Body of pancreas (tissue), 4 donors: ENCODE measurements around the gene KXD1. TPM values are rescaled to one million over a fixed set of nuclear protein-coding genes. Genes with fewer than 3 reads are reported as not detected.
A peak's percentile ranks its signal among the peaks of the same experiment; 100 is the strongest.

Experiments
- ATAC-seq: fragments of 150-250 bp; one replicate; pipeline ENCODE4 v1.9.1; 2016
- DNase-seq, 4 donors: peaks; one replicate each; pipeline ENCODE4 v3.0.0-alpha.2; 2019
- H3K27ac ChIP-seq, 4 donors: fragments of 200-600 bp; sonication (generic); 1 replicate in 3 of 4; 2 replicates in 1 of 4; pipeline versions ENCODE4 v1.5.1 to v1.6.1; 2016 to 2019; ENCODE audit warnings: mild to moderate bottlenecking in 1 of 4, mixed read lengths in 1 of 4, moderate library complexity in 1 of 4
- H3K27me3 ChIP-seq, 2 donors: fragments of 200-600 bp; sonication (generic); one replicate each; pipeline ENCODE4 v1.6.0; 2016; ENCODE audit warnings: mild to moderate bottlenecking in 1 of 2
- H3K36me3 ChIP-seq, 2 donors: fragments of 200-600 bp; sonication (generic); replicated peaks in 1 of 2; 2 replicates each; pipeline ENCODE4 v1.5.1; 2016; ENCODE audit warnings: low read depth in 2 of 2; ENCODE audit not compliant: insufficient read depth in 1 of 2
- H3K4me1 ChIP-seq: fragments of 200-600 bp; sonication (generic); one replicate; pipeline ENCODE4 v1.6.0; 2016
- H3K4me3 ChIP-seq, 2 donors: fragments of 200-600 bp; sonication (generic); 1 replicate in 1 of 2; 2 replicates in 1 of 2; pipeline ENCODE4 v1.5.1; 2016 to 2019
- H3K9me3 ChIP-seq, 3 donors: fragments of 200-600 bp; sonication (generic); 1 replicate in 2 of 3; 2 replicates in 1 of 3; pipeline ENCODE4 v1.5.1; 2016
- POLR2A ChIP-seq, 3 donors: fragments of 450-650 bp; IDR thresholded peaks; one replicate each; pipeline ENCODE4 v1.6.1; 2016; ENCODE audit warnings: antibody characterized with exemption in 3 of 3, mild to moderate bottlenecking in 2 of 3
- WGBS, 2 donors: methylation state at CpG; one replicate each; pipeline ENCODE4 v1.1.5; 2017; 5-methylcytosine and 5-hydroxymethylcytosine counted together
- intact Hi-C: fragments of 100-400 bp; cut with DNase I; formaldehyde crosslinking; loops from one replicate; pipeline ENCODE4 v1.15.1; 2023
- total RNA-seq, 2 donors: library from RNA; depleted of rRNA; stranded (reverse); fragments of >200 nt; gene quantifications; one replicate each; pipeline ENCODE4 v1.1.0, GENCODE V29; 2016
- TF ChIP-seq, protein P1 (sequence below), 7 experiments: fragments of 450-650 bp in 4 of 7; fragments of 200-600 bp in 3 of 7; sonication (generic) in 3 of 7; IDR thresholded peaks; one replicate each; pipeline ENCODE4 v1.5.1; 2016 to 2019; ENCODE audit warnings: antibody characterized with exemption in 7 of 7

The KXD1 gene
- total RNA-seq, 2 donors from 2014 or later = 62.6 to 71.1 TPM

DNA sequence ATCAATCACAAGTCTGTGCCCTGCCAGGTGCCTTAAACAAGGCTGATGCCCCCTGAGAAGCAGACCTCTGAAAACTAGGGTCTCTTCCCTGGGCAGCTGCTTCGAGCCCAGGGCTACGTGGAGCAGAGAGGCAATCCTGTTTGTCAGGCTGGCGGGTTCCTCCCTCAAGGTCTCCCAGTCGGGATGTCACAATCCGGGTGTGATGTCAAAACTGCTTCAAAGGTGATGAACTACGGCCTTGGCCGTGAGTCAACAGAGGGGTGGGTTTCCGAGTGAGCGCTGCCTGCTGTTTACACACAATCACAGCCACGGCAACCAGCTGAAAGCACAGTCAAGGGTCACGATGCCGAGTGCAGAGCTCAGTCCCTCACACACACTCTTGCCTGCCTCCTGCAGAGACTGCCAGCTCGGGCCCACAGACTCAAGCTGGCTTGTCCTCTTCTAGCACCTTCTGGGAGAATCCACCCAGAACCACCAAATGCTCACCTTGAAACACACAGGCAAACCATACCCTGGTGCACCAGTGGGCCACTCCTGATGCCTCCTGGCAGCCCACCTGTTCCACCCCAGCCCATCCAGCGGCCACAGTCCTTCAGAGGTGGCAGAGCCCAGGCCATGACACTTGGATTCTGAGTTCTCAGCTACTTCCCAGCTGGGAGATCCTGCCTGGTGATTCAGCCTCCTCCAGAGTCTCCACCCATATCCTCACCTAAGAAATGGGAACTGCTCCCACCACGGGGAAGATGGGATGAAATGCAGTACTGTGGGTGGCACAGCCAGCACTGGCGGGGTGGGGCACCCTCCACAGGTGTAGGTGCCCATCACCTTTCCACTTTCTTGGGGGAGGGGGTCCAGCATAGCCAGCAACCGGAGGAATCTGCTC is 42.6 kb upstream of the KXD1 start:
- TF ChIP-seq POLR2A (IDR thresholded peaks at IDR 0.05) = no peak
- TF ChIP-seq, protein P1, sequence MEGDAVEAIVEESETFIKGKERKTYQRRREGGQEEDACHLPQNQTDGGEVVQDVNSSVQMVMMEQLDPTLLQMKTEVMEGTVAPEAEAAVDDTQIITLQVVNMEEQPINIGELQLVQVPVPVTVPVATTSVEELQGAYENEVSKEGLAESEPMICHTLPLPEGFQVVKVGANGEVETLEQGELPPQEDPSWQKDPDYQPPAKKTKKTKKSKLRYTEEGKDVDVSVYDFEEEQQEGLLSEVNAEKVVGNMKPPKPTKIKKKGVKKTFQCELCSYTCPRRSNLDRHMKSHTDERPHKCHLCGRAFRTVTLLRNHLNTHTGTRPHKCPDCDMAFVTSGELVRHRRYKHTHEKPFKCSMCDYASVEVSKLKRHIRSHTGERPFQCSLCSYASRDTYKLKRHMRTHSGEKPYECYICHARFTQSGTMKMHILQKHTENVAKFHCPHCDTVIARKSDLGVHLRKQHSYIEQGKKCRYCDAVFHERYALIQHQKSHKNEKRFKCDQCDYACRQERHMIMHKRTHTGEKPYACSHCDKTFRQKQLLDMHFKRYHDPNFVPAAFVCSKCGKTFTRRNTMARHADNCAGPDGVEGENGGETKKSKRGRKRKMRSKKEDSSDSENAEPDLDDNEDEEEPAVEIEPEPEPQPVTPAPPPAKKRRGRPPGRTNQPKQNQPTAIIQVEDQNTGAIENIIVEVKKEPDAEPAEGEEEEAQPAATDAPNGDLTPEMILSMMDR (IDR thresholded peaks at IDR 0.05) = no peak
- 24 to 47% methylated on average over 4 to 17 of the region's 17 CpGs for WGBS, 2 donors
- H3K4me3 ChIP-seq = no peak overlapping the region
- intact Hi-C loops = no loop called here
- H3K9me3 ChIP-seq = no peaks in the 10 kb centered on the region
- ATAC-seq = peak; percentile 64
- peak; percentile 58 to 80 (median 68) for DNase-seq
- H3K27ac ChIP-seq = peak overlapping the region; percentile 36 to 63 (median 49)
- no peaks in the 10 kb centered on the region for H3K36me3 ChIP-seq
- H3K4me1 ChIP-seq = peaks cover 48% of the 10 kb centered on the region
- H3K27me3 ChIP-seq = no peaks in the 10 kb centered on the region

DNA sequence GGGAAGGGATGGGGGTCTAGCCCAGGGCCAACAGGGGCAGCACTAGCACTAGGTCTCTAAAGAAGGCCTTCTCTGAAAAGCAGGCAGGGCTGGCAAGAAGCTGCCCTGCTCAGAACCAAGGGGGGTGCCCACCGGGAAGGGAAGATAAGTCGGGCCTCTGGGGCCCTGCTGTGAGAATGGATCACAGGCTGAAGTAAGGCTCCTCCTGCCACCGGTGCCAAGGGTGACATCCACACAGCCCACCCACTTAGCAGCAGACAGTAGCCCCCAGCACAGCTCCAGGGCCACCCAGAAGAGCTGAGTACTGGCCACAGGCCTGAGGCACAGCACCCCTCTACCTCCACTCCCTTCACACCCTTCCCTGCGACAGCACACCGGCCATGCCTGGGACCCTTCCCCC is 41.7 kb upstream of the KXD1 start:
- Histone ChIP-seq H3K27ac (peak overlapping the region in 1 of 4 donors; percentile 60), H3K4me1 (peaks cover 49% of the 10 kb centered on the region), H3K27me3 (no peaks in the 10 kb centered on the region), H3K36me3 (no peaks in the 10 kb centered on the region), H3K4me3 (no peak overlapping the region), H3K9me3 (no peaks in the 10 kb centered on the region)
- ATAC-seq (no peak), DNase-seq (no peak)
- WGBS, 2 donors = 80 to 85% methylated on average over 2 to 5 of the region's 5 CpGs
- TF ChIP-seq POLR2A (IDR thresholded peaks at IDR 0.05) = no peak
- TF ChIP-seq, protein P1 (IDR thresholded peaks at IDR 0.05) = no peak
- intact Hi-C loops = no loop called here

DNA sequence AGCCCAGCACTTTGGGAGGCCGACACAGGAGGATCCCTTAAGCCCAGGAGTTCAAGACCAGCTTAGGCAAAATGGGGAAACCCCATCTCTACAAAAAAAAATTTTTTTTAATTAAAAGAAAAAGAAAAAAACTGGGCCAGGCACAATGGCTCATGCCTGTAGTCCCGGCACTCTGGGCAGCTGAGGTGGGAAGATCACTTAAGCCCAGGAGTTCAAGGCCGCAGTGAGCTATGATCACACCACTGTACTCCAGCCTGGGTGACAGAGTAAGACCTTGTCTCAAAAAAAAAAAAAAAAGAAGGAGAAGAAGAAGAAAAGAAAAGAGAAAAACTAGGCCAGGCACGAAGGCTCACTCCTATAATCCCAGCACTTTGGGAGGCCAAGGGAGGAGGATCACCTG is 40.1 kb upstream of the KXD1 start:
- WGBS, 2 donors = 86 to 87% methylated on average over 4 of the region's 4 CpGs
- ATAC-seq = no peak
- TF ChIP-seq POLR2A (IDR thresholded peaks at IDR 0.05) = no peak
- TF ChIP-seq, protein P1 (IDR thresholded peaks at IDR 0.05) = no peak
- intact Hi-C loops = no loop called here
- H3K27ac ChIP-seq = no peak overlapping the region
- no peak for DNase-seq
- H3K27me3 ChIP-seq = no peaks in the 10 kb centered on the region
- peaks cover 51% of the 10 kb centered on the region for H3K4me1 ChIP-seq
- H3K36me3 ChIP-seq = no peaks in the 10 kb centered on the region
- H3K4me3 ChIP-seq = no peak overlapping the region
- H3K9me3 ChIP-seq = no peaks in the 10 kb centered on the region

DNA sequence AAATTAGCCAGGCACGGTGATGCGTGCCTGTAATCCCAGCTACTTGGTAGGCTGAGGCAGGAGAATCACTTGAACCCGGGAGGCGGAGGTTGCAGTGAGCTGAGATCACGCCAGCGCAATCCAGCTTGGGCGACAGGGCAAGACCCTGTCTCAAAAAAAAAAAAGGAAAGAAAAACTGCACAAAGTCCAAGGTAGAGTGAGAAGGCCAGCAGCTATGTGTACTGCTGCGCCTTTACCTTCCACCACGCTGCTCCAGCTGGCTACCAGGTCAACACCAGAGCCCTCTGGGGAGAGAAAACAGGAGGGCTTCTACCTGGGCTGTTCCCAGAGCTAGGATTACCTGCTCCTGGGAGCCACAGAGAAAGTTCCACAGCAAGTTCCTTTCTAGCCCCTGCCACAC is 39.0 kb upstream of the KXD1 start:
- WGBS, 2 donors = 89 to 93% methylated on average over 9 of the region's 9 CpGs
- ATAC-seq (no peak), DNase-seq (no peak)
- H3K9me3 ChIP-seq = no peaks in the 10 kb centered on the region
- peaks cover 56% of the 10 kb centered on the region for H3K4me1 ChIP-seq
- H3K36me3 ChIP-seq = no peaks in the 10 kb centered on the region
- H3K27me3 ChIP-seq = no peaks in the 10 kb centered on the region
- H3K27ac ChIP-seq = peak overlapping the region in 1 of 4 donors; percentile 95
- no peak overlapping the region for H3K4me3 ChIP-seq
- intact Hi-C loops = no loop called here
- TF ChIP-seq, protein P1 (IDR thresholded peaks at IDR 0.05) = no peak
- no peak for TF ChIP-seq POLR2A (IDR thresholded peaks at IDR 0.05)
